GM12875 (cell line): ENCODE data around the gene CEBPZ.

Experiments used
- H3K4me3 ChIP-seq: one replicate; pipeline ENCODE4 v1.5.1; 2011; ENCODE audit warnings: low read depth, low read length, control low read depth
- TF ChIP-seq, protein P1 (sequence below): IDR thresholded peaks from 2 replicates; pipeline ENCODE4 v1.5.1; 2011; ENCODE audit warnings: low read depth, mild to moderate bottlenecking, control low read depth, inconsistent platforms, low read length, moderate library complexity, borderline replicate concordance; ENCODE audit not compliant: insufficient read depth

The CEBPZ gene, protein sequence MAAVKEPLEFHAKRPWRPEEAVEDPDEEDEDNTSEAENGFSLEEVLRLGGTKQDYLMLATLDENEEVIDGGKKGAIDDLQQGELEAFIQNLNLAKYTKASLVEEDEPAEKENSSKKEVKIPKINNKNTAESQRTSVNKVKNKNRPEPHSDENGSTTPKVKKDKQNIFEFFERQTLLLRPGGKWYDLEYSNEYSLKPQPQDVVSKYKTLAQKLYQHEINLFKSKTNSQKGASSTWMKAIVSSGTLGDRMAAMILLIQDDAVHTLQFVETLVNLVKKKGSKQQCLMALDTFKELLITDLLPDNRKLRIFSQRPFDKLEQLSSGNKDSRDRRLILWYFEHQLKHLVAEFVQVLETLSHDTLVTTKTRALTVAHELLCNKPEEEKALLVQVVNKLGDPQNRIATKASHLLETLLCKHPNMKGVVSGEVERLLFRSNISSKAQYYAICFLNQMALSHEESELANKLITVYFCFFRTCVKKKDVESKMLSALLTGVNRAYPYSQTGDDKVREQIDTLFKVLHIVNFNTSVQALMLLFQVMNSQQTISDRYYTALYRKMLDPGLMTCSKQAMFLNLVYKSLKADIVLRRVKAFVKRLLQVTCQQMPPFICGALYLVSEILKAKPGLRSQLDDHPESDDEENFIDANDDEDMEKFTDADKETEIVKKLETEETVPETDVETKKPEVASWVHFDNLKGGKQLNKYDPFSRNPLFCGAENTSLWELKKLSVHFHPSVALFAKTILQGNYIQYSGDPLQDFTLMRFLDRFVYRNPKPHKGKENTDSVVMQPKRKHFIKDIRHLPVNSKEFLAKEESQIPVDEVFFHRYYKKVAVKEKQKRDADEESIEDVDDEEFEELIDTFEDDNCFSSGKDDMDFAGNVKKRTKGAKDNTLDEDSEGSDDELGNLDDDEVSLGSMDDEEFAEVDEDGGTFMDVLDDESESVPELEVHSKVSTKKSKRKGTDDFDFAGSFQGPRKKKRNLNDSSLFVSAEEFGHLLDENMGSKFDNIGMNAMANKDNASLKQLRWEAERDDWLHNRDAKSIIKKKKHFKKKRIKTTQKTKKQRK

DNA sequence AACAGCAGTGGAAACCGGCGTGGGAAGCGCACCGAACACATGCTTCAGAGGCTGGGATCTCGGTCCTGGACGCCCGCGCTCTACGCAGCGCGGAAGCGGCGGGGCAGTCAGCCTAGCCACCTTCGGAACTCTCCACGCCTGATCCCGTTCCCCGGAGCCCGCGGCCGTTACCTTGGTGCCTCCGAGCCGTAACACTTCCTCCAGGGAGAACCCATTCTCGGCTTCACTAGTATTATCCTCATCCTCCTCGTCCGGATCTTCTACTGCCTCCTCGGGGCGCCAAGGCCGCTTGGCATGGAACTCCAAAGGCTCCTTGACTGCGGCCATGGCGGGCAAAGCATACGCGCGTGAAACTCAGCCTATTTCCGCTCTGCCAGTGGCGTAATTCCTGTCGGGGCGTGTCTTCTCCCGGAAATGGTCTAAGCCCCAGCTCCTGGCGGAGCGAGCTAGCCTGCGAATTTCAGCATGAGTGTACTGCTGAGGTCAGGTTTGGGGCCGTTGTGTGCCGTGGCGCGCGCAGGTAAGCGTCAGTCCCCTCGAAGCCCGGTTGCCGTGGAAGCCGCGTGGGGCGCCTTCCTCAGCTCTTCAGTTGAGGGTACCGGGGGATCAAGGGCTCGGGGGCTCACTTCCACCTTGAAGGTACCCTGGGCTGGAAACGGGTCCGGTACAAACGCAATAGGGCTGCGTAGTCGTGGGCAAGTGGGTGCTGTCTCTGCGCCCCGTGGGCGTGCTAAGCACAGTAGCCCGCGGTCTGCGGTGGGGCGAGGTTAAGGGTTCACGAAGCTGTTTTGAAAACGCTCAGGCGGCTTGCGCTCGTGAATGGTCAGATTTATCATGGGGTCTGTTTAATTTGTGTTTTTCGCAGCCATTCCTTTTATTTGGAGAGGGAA lies at the start of gene CEBPZ, which contains the start of gene NDUFAF7:
TSS of gene CEBPZ (minus strand) at position 356 of the 890 bp plus-strand sequence. CDS start at position 327, 29 bp downstream.
TSS of gene NDUFAF7 (plus strand) at position 418 of the 890 bp plus-strand sequence. CDS start at position 466, 48 bp downstream.
- TF ChIP-seq, protein P1, sequence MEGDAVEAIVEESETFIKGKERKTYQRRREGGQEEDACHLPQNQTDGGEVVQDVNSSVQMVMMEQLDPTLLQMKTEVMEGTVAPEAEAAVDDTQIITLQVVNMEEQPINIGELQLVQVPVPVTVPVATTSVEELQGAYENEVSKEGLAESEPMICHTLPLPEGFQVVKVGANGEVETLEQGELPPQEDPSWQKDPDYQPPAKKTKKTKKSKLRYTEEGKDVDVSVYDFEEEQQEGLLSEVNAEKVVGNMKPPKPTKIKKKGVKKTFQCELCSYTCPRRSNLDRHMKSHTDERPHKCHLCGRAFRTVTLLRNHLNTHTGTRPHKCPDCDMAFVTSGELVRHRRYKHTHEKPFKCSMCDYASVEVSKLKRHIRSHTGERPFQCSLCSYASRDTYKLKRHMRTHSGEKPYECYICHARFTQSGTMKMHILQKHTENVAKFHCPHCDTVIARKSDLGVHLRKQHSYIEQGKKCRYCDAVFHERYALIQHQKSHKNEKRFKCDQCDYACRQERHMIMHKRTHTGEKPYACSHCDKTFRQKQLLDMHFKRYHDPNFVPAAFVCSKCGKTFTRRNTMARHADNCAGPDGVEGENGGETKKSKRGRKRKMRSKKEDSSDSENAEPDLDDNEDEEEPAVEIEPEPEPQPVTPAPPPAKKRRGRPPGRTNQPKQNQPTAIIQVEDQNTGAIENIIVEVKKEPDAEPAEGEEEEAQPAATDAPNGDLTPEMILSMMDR = no peak
- H3K4me3 ChIP-seq = peak within 1 kb of the TSS; percentile 72

DNA sequence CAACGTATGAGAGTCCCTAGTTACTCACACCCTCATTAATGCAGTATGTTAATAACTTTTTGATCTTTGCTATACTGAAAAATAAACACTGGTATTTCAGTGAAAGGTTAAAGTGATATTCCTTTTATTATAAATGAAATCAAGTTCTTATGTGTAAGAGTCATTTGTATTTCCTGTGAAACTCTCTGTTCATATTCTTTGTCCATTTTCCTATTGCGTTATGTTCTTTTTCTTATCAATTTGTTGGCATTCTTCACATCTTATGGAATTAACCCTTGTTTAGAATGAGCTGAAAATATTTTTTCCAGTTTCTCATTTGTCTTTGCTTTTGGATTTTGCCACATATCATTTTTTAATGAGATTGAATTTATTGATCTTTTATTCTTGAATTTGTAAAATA lies 44.9 kb upstream of the CEBPZ start:
- no peak overlapping the region for H3K4me3 ChIP-seq
- TF ChIP-seq, protein P1 = no peak

DNA sequence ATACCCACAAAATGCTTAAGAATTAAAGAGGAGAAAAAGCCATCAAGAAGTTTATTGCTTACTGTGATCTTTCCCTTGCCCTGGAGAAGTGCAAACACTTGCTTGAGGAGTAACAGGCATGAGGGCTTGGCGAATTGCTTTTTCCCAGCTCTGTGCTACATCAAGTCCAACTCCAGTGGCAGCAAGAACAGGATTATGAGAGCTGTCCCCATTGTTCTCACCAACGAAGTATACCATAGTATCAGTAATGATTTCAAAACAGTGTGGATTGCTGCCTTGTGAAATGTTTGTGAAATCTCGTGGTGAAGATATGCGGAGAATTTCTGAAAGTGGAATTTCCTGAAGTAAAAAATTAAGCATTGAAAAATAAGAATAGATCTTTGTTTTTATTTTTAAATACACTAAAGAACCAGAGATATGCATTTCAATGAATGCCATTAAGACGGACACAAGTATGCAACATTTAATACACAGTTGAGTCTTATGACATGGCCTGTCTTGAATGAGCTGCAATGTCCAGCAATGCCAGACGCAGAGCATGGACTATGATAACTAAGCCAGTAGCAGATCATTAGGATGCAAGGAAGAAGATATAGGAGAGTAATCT lies 43.1 kb upstream of the CEBPZ start:
- H3K4me3 ChIP-seq = no peak overlapping the region
- TF ChIP-seq, protein P1 = no peak

DNA sequence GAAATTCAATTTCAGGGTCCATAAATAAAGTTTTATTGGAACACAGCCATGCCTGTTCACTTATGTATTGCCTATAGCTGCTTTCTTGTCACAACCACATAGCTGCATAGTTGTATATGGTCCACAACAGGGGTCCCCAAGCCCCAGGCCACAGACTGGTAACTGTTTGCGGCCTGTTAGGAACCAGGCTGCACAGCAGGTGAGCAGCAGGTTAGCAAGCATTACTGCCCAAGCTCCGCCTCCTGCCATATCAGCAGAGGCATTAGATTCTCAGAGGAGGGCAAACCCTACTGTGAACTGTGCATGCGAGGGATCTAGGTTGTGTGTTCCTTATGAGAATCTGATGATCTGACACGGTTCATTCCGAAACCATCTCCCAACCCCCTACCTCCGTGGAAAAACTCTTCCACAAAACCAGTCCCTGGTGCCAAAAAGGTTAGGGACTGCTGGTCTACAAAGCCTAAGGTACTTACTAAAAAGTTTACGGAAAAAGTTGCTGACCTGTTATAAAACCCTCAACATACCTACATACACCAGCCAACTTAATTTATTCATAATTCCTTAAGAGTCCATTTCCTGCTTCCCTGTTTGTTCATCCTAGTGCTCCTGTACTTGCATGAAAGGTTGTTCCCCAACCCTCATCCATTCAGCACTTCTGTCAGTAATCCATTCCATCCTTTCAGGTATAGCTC lies 40.1 kb upstream of the CEBPZ start:
- TF ChIP-seq, protein P1 = no peak
- no peak overlapping the region for H3K4me3 ChIP-seq

DNA sequence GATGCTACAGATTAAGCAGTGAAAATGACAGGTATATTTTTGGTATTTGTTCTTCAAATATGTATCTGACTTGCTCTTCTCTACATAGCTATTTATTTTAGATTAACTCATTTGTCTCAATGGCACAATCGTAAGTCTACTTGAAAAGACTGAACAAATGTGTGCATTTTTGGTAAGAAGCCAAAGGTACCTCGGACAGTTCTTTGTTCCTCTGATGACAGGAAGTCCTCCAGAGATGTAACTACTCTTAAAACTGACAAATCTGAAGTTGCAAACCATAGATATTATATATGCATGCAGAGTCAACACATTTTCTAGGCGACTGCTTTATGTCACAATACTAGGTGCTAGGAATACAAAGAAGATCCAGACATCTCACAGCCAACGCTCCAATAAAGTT lies 36.7 kb upstream of the CEBPZ start:
- H3K4me3 ChIP-seq = no peak overlapping the region
- TF ChIP-seq, protein P1 = no peak
